WTC11 (cell line): ENCODE measurements around the gene TNIK.

Source experiments
- CBFB ChIP-seq: sonication (generic); formaldehyde crosslinking; IDR thresholded peaks from 2 replicates; pipeline ENCODE4 v1.8.1; 2022; ENCODE audit warnings: mild to moderate bottlenecking, low read depth, missing genetic modification reagents
- CREB1 ChIP-seq: sonication (generic); formaldehyde crosslinking; IDR thresholded peaks from 2 replicates; pipeline ENCODE4 v1.8.0; 2023; ENCODE audit warnings: mild to moderate bottlenecking, missing genetic modification reagents
- CTCF ChIP-seq: fragments of 200-600 bp; IDR thresholded peaks from 2 replicates; pipeline ENCODE4 v1.8.0; 2022; ENCODE audit warnings: antibody characterized with exemption
- FOXP1 ChIP-seq: sonication (generic); formaldehyde crosslinking; IDR thresholded peaks from 2 replicates; pipeline ENCODE4 v1.8.0; 2022; ENCODE audit warnings: missing genetic modification reagents, mild to moderate bottlenecking, moderate library complexity, borderline replicate concordance
- NR1H2 ChIP-seq: sonication (generic); formaldehyde crosslinking; IDR thresholded peaks from 2 replicates; pipeline ENCODE4 v1.9.0; 2021; ENCODE audit warnings: mild to moderate bottlenecking, moderate library complexity, missing genetic modification reagents
- RORB ChIP-seq: fragments of 250-450 bp; sonication (Bioruptor Pico); IDR thresholded peaks from 2 replicates; pipeline ENCODE4 v1.9.0; 2021; ENCODE audit warnings: mild to moderate bottlenecking
- SMAD4 ChIP-seq: sonication (generic); formaldehyde crosslinking; IDR thresholded peaks from 2 replicates; pipeline ENCODE4 v1.8.0; 2022; ENCODE audit warnings: mild to moderate bottlenecking, missing genetic modification reagents

GRCh38 chr3:171255236-171255806, 204.9 kb downstream of the TNIK start:
- TF ChIP-seq RORB (CRISPR knock-in tag) (no peak), CTCF (no peak), FOXP1 (no peak), CREB1 (CRISPR knock-in tag) (no peak), CBFB (no peak), NR1H2 (no peak), SMAD4 (CRISPR knock-in tag) (no peak)
